Caco-2 (cell line): ENCODE results near the gene CFAP53. TPM values are rescaled to one million over a fixed set of nuclear protein-coding genes. Genes with fewer than 3 reads are reported as not detected.

Experiments
- BruUV-seq: library from RNA; stranded (reverse); fragments of 400-500 nt; replicated peaks from 2 replicates; lab custom pipeline; 2021; lab: Mats Ljungman, UMichigan
- CTCF ChIA-PET: fragments of 300-600 bp; sonication (Branson Sonifier 250); formaldehyde crosslinking; loops from one replicate; lab custom pipeline; 2022; ENCODE audit warnings: antibody characterized with exemption; lab: Charles Lee
- POLR2A ChIA-PET: fragments of 300-600 bp; sonication (Branson Sonifier 250); formaldehyde crosslinking; loops from one replicate; lab custom pipeline; 2022; ENCODE audit warnings: antibody characterized with exemption; lab: Charles Lee
- DNase-seq, 2 experiments: peaks; one replicate each; pipeline versions ENCODE4 v3.0.0 to v3.0.0-alpha.2; 2020 to 2022
- H3K27me3 ChIP-seq: replicated peaks from 2 replicates; pipeline ENCODE4 v1.6.0; 2011; ENCODE audit warnings: low read length; ENCODE audit not compliant: control insufficient read depth, insufficient read depth
- H3K36me3 ChIP-seq: 2 replicates; pipeline ENCODE4 v1.5.1; 2011; ENCODE audit warnings: low read length; ENCODE audit not compliant: control insufficient read depth, insufficient read depth
- H3K4me1 ChIP-seq: fragments of 250-450 bp; sonication (Bioruptor Pico); 2 replicates; pipeline ENCODE4 v1.5.1; 2020; ENCODE audit warnings: mild to moderate bottlenecking
- H3K4me3 ChIP-seq: 2 replicates; pipeline ENCODE4 v1.5.1; 2011; ENCODE audit warnings: low read depth, mild to moderate bottlenecking, control low read depth, low read length
- H3K9me3 ChIP-seq: fragments of 250-450 bp; sonication (Bioruptor Pico); 2 replicates; pipeline ENCODE4 v1.5.1; 2020; ENCODE audit warnings: mild to moderate bottlenecking, moderate library complexity
- H3K27ac Mint-ChIP-seq: one replicate; pipeline ENCODE4 v1.8.0; 2022; ENCODE audit warnings: mixed read lengths; ENCODE audit not compliant: unreplicated experiment
- H3K27me3 Mint-ChIP-seq: one replicate; pipeline ENCODE4 v1.8.0; 2022; ENCODE audit warnings: mixed read lengths; ENCODE audit not compliant: insufficient read depth, unreplicated experiment
- H3K36me3 Mint-ChIP-seq: one replicate; pipeline ENCODE4 v1.8.0; 2022; ENCODE audit warnings: mild to moderate bottlenecking, mixed read lengths; ENCODE audit not compliant: insufficient read depth, unreplicated experiment
- H3K4me1 Mint-ChIP-seq: one replicate; pipeline ENCODE4 v1.8.0; 2022; ENCODE audit warnings: low read depth, mixed read lengths; ENCODE audit not compliant: unreplicated experiment
- H3K4me3 Mint-ChIP-seq: one replicate; pipeline ENCODE4 v1.8.0; 2022; ENCODE audit warnings: mild to moderate bottlenecking, moderate library complexity, mixed read lengths; ENCODE audit not compliant: unreplicated experiment
- H3K9me3 Mint-ChIP-seq: one replicate; pipeline ENCODE4 v1.8.0; 2022; ENCODE audit warnings: mixed read lengths; ENCODE audit not compliant: unreplicated experiment
- intact Hi-C: fragments of 100-400 bp; cut with micrococcal nuclease; formaldehyde crosslinking; loops from one replicate; pipeline ENCODE4 v1.10.0; 2022; ENCODE audit not compliant: unreplicated experiment
- total RNA-seq: library from RNA; stranded (reverse); gene quantifications from 2 replicates; pipeline ENCODE4 v1.2.3, GENCODE V29; 2022
- TF ChIP-seq, protein P1 (sequence below), 2 experiments: fragments of 200-600 bp in 1 of 2; IDR thresholded peaks; 1 replicate in 1 of 2; 2 replicates in 1 of 2; pipeline versions ENCODE4 v1.5.1 to v1.8.0; 2011 to 2022; ENCODE audit warnings: antibody characterized with exemption in 1 of 2, control low read depth in 1 of 2, inconsistent platforms in 1 of 2, low read depth in 1 of 2, low read length in 1 of 2, mild to moderate bottlenecking in 1 of 2, moderate library complexity in 1 of 2; ENCODE audit not compliant: insufficient read depth in 1 of 2, severe bottlenecking in 1 of 2, unreplicated experiment in 1 of 2

The CFAP53 gene
- total RNA-seq, 1 experiment from 2014 or later = not detected

DNA sequence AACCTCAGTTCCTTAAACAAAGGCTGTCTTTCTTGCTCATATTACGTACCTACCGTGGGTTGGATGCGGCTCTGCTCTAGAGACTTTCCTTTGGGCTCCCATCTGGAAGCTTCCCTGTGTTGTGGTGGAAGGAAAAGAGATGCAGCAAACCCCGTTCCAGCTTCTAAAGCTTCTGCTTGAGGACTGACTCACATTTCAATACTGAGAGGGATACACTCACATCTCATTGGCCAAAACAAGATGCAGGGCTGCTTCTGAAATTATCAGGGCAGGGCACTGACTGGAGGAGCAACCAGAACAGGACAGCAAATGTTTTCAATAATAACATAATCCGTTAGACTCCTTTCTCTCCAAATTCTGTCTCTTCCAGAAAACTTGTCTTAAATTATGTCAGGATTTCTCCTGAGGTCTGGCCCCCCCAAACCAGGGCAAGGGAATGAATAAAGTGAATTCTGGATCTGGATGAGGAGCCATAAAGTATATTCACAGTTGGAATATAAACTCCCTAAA lies 66.9 kb downstream of the CFAP53 start:
- BruUV-seq = no TSS peak
- H3K4me3 ChIP-seq = no peak overlapping the region
- Mint-ChIP-seq H3K27ac (no peak overlapping the region), H3K27me3 (no peaks in the 10 kb centered on the region), H3K4me1 (no peaks in the 10 kb centered on the region), H3K4me3 (no peak overlapping the region), H3K9me3 (no peaks in the 10 kb centered on the region), H3K36me3 (no peaks in the 10 kb centered on the region)
- H3K4me1 ChIP-seq = no peaks in the 10 kb centered on the region
- H3K36me3 ChIP-seq = no peaks in the 10 kb centered on the region
- no peaks in the 10 kb centered on the region for H3K27me3 ChIP-seq
- CTCF ChIA-PET = no interaction called here
- intact Hi-C loops = no loop called here
- DNase-seq = no peak
- TF ChIP-seq, protein P1, sequence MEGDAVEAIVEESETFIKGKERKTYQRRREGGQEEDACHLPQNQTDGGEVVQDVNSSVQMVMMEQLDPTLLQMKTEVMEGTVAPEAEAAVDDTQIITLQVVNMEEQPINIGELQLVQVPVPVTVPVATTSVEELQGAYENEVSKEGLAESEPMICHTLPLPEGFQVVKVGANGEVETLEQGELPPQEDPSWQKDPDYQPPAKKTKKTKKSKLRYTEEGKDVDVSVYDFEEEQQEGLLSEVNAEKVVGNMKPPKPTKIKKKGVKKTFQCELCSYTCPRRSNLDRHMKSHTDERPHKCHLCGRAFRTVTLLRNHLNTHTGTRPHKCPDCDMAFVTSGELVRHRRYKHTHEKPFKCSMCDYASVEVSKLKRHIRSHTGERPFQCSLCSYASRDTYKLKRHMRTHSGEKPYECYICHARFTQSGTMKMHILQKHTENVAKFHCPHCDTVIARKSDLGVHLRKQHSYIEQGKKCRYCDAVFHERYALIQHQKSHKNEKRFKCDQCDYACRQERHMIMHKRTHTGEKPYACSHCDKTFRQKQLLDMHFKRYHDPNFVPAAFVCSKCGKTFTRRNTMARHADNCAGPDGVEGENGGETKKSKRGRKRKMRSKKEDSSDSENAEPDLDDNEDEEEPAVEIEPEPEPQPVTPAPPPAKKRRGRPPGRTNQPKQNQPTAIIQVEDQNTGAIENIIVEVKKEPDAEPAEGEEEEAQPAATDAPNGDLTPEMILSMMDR (IDR thresholded peaks at IDR 0.05; ENCODE audit: insufficient read depth in 1 of 2, low read depth in 1 of 2, low read length in 1 of 2, severe bottlenecking in 1 of 2, unreplicated experiment in 1 of 2) = no peak
- no peaks in the 10 kb centered on the region for H3K9me3 ChIP-seq
- POLR2A ChIA-PET = no interaction called here

DNA sequence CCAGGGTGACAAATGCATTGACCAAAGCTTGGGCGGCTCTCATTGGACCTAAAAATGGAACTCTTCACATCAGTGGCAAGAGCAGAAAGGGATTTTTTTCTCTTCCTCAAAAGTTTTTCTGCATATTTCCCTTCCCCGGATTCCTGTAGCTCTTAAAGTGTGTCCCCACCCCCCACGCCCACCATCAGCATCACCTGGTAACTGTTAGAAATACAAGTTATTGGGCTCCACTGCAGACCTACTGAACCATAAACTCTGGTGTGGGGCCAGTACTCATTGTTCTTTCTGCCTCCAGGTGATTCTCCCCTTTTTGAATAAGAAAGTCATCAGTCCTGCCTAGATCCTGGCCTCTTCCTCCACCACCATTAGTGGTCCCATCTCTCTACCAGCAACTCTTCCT lies 70.0 kb downstream of the CFAP53 start:
- BruUV-seq = no TSS peak
- ChIA-PET CTCF (interaction anchor here (0.7 to 1.1 kb wide), 2 partner anchors 8 to 140 kb away, joined by 3 to 6 read pairs; no protein-coding TSS in a partner anchor), POLR2A (no interaction called here)
- Histone ChIP-seq H3K27me3 (no peaks in the 10 kb centered on the region), H3K4me1 (no peaks in the 10 kb centered on the region), H3K4me3 (no peak overlapping the region), H3K36me3 (no peaks in the 10 kb centered on the region), H3K9me3 (no peaks in the 10 kb centered on the region)
- no peak overlapping the region for H3K4me3 Mint-ChIP-seq
- no peaks in the 10 kb centered on the region for H3K4me1 Mint-ChIP-seq
- no peak overlapping the region for H3K27ac Mint-ChIP-seq
- no peak for DNase-seq
- no peaks in the 10 kb centered on the region for H3K27me3 Mint-ChIP-seq
- H3K36me3 Mint-ChIP-seq = no peaks in the 10 kb centered on the region
- TF ChIP-seq, protein P1 (IDR thresholded peaks at IDR 0.05; ENCODE audit: insufficient read depth in 1 of 2, low read depth in 1 of 2, low read length in 1 of 2, severe bottlenecking in 1 of 2, unreplicated experiment in 1 of 2) = no peak
- H3K9me3 Mint-ChIP-seq = no peaks in the 10 kb centered on the region
- intact Hi-C loops = no loop called here

DNA sequence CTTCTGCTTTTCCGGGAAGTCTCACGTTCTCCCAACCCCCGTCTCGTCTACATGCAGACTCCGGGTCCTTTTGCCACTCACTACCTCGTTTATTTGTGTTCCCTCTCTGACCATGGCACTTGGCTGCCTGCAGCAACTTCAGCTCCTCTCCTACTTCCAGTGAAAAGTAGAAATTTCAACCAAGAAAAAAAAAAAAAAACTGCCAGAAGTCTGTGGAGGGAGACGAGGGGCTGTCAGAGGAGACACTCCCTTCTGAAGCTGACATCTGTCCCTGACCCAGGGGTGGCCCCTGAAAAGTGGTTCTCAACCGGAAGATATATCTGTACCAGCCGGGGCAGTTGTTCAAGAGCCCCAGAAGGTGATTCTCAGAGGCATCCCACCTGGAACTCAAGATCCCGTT lies 70.6 kb downstream of the CFAP53 start:
- H3K27ac Mint-ChIP-seq = no peak overlapping the region
- no peaks in the 10 kb centered on the region for H3K27me3 ChIP-seq
- no peaks in the 10 kb centered on the region for H3K27me3 Mint-ChIP-seq
- H3K36me3 Mint-ChIP-seq = no peaks in the 10 kb centered on the region
- intact Hi-C loops = loop anchor here (1.0 to 2.0 kb wide), 3 partner anchors 51 to 145 kb away; no protein-coding TSS in a partner anchor
- H3K4me3 ChIP-seq = peak overlapping the region; percentile 42
- H3K9me3 ChIP-seq = no peaks in the 10 kb centered on the region
- TF ChIP-seq, protein P1 (IDR thresholded peaks at IDR 0.05; ENCODE audit: insufficient read depth in 1 of 2, low read depth in 1 of 2, low read length in 1 of 2, severe bottlenecking in 1 of 2, unreplicated experiment in 1 of 2) = no peak
- no peaks in the 10 kb centered on the region for H3K36me3 ChIP-seq
- ChIA-PET POLR2A (interaction anchor here (0.6 kb wide), 1 partner anchor 500 kb away, joined by 5 read pairs; no protein-coding TSS in a partner anchor), CTCF (interaction anchor here (0.6 to 1.1 kb wide), 4 partner anchors 8 to 157 kb away, joined by 3 to 6 read pairs (median 4); no protein-coding TSS in a partner anchor)
- no peaks in the 10 kb centered on the region for H3K4me1 Mint-ChIP-seq
- H3K4me3 Mint-ChIP-seq = peak overlapping the region; percentile 93
- H3K9me3 Mint-ChIP-seq = no peaks in the 10 kb centered on the region
- H3K4me1 ChIP-seq = no peaks in the 10 kb centered on the region
- no TSS peak for BruUV-seq
- no peak for DNase-seq
